Measurements from ENCODE around the gene SNED1.

The SNED1 gene

GRCh38 chr2:240992572-240993291 is 5.7 kb upstream of the SNED1 start:
- in situ Hi-C loops (cut with MboI; ENCODE audit: low pct_unique_long_range_greater_than_20kb, low sequenced_read_pairs, unreplicated experiment) = no loop called here
- no peak for TF ChIP-seq CTCF (IDR thresholded peaks at IDR 0.05; ENCODE audit: extremely low read depth, insufficient read depth, missing control alignments)
- no peak for DNase-seq (ENCODE audit: low spot score)

- no peak for DNase-seq (ENCODE audit: low spot score)
- in situ Hi-C loops (cut with MboI; ENCODE audit: low pct_unique_long_range_greater_than_20kb, low sequenced_read_pairs, unreplicated experiment) = no loop called here
- no peak for TF ChIP-seq CTCF (IDR thresholded peaks at IDR 0.05; ENCODE audit: extremely low read depth, insufficient read depth, missing control alignments)
These were observed 4.8 kb upstream of the SNED1 start for GRCh38 chr2:240993446-240994170.

GRCh38 chr2:240994171-240994896 is 4.1 kb upstream of the SNED1 start:
- in situ Hi-C loops (cut with MboI; ENCODE audit: low pct_unique_long_range_greater_than_20kb, low sequenced_read_pairs, unreplicated experiment) = no loop called here
- TF ChIP-seq CTCF (IDR thresholded peaks at IDR 0.05; ENCODE audit: extremely low read depth, insufficient read depth, missing control alignments) = no peak
- no peak for DNase-seq (ENCODE audit: low spot score)

GRCh38 chr2:240995041-240996021 is 3.1 kb upstream of the SNED1 start:
- in situ Hi-C loops (cut with MboI; ENCODE audit: low pct_unique_long_range_greater_than_20kb, low sequenced_read_pairs, unreplicated experiment) = no loop called here
- no peak for DNase-seq (ENCODE audit: low spot score)
- TF ChIP-seq CTCF (IDR thresholded peaks at IDR 0.05; ENCODE audit: extremely low read depth, insufficient read depth, missing control alignments) = no peak

GRCh38 chr2:240996161-240996833 is 2.1 kb upstream of the SNED1 start:
- in situ Hi-C loops (cut with MboI; ENCODE audit: low pct_unique_long_range_greater_than_20kb, low sequenced_read_pairs, unreplicated experiment) = no loop called here
- no peak for TF ChIP-seq CTCF (IDR thresholded peaks at IDR 0.05; ENCODE audit: extremely low read depth, insufficient read depth, missing control alignments)
- no peak for DNase-seq (ENCODE audit: low spot score)
